IMR-90 (cell line): ENCODE results near the gene ZNHIT1. TPM values are rescaled to one million over a fixed set of nuclear protein-coding genes. Genes with fewer than 3 reads are reported as not detected.

Experiments used
- ATAC-seq: fragments of 200-7000 bp; cut with Tn5 transposase; 2 replicates; pipeline ENCODE4 v1.9.1; 2020; ENCODE audit warnings: low read depth, mild to moderate bottlenecking, moderate library complexity
- BruUV-seq: library from RNA; stranded (reverse); fragments of 400-500 nt; replicated peaks from 2 replicates; lab custom pipeline; 2021; lab: Mats Ljungman, UMichigan
- CTCF ChIA-PET: fragments of 300-600 bp; formaldehyde crosslinking; extraction: SDS; loops from one replicate; lab custom pipeline; 2021; ENCODE audit warnings: antibody characterized with exemption; lab: Yijun Ruan, JAX
- POLR2A ChIA-PET: fragments of 300-600 bp; sonication (Branson Sonifier 250); formaldehyde crosslinking; loops from one replicate; lab custom pipeline; 2022; ENCODE audit warnings: antibody characterized with exemption; ENCODE audit not compliant: unreplicated experiment; lab: Charles Lee
- DNase-seq: peaks from one replicate; pipeline ENCODE4 v3.0.0; 2013
- H2AFZ ChIP-seq: replicated peaks from 2 replicates; pipeline ENCODE3; 2013; ENCODE audit warnings: low read length, mild to moderate bottlenecking; ENCODE audit not compliant: poor library complexity
- H2AK5ac ChIP-seq: 2 replicates; pipeline ENCODE4 v1.6.1; 2013; ENCODE audit warnings: low read depth, low read length, inconsistent platforms
- H2AK9ac ChIP-seq: replicated peaks from 2 replicates; pipeline ENCODE3; 2013; ENCODE audit warnings: mild to moderate bottlenecking, low read depth, low read length, moderate library complexity; ENCODE audit not compliant: poor library complexity
- H2BK120ac ChIP-seq: 2 replicates; pipeline ENCODE4 v1.6.1; 2013; ENCODE audit warnings: low read depth, low read length, inconsistent platforms
- H2BK15ac ChIP-seq: 3 replicates; pipeline ENCODE4 v1.6.1; 2013; ENCODE audit warnings: low read depth, low read length, inconsistent platforms
- H2BK20ac ChIP-seq: 2 replicates; pipeline ENCODE4 v1.6.1; 2013; ENCODE audit warnings: low read depth, mild to moderate bottlenecking, inconsistent platforms, low read length, moderate library complexity
- H2BK5ac ChIP-seq: 2 replicates; pipeline ENCODE4 v1.6.1; 2013; ENCODE audit warnings: mild to moderate bottlenecking, low read depth, low read length, inconsistent platforms; ENCODE audit not compliant: poor library complexity, severe bottlenecking
- H3K14ac ChIP-seq: replicated peaks from 2 replicates; pipeline ENCODE4 v1.6.1; 2013; ENCODE audit warnings: low read depth, low read length, inconsistent platforms
- H3K18ac ChIP-seq: 2 replicates; pipeline ENCODE4 v1.6.1; 2013; ENCODE audit warnings: low read depth, low read length, control low read depth
- H3K23ac ChIP-seq: 2 replicates; pipeline ENCODE4 v1.6.1; 2013; ENCODE audit warnings: low read depth, low read length, inconsistent platforms
- H3K27ac ChIP-seq: 2 replicates; pipeline ENCODE4 v1.5.1; 2013; ENCODE audit warnings: mild to moderate bottlenecking, control low read depth, low read length; ENCODE audit not compliant: insufficient read depth
- H3K27me3 ChIP-seq: 2 replicates; pipeline ENCODE4 v1.6.1; 2013; ENCODE audit warnings: low read length; ENCODE audit not compliant: control insufficient read depth, insufficient read depth
- H3K36me3 ChIP-seq: 2 replicates; pipeline ENCODE4 v1.6.1; 2013; ENCODE audit warnings: low read length, mixed read lengths; ENCODE audit not compliant: control insufficient read depth, insufficient read depth
- H3K4ac ChIP-seq: 2 replicates; pipeline ENCODE4 v1.6.1; 2013; ENCODE audit warnings: low read depth, low read length, inconsistent platforms
- H3K4me1 ChIP-seq: 2 replicates; pipeline ENCODE4 v1.6.1; 2013; ENCODE audit warnings: low read length, mixed read lengths; ENCODE audit not compliant: control insufficient read depth, insufficient read depth
- H3K4me2 ChIP-seq: 2 replicates; pipeline ENCODE4 v1.6.1; 2013; ENCODE audit warnings: low read depth, mild to moderate bottlenecking, control low read depth, low read length, moderate library complexity
- H3K4me3 ChIP-seq: 2 replicates; pipeline ENCODE4 v1.5.1; 2013; ENCODE audit warnings: low read depth, mild to moderate bottlenecking, control low read depth, low read length, moderate library complexity; ENCODE audit not compliant: insufficient read depth
- H3K56ac ChIP-seq: 2 replicates; pipeline ENCODE4 v1.6.1; 2013; ENCODE audit warnings: low read length, inconsistent platforms; ENCODE audit not compliant: insufficient read depth; ENCODE audit errors: extremely low read depth
- H3K79me1 ChIP-seq, 2 experiments: 2 replicates each; pipeline ENCODE4 v1.6.1; 2013; ENCODE audit warnings: low read length in 2 of 2, inconsistent platforms in 1 of 2, low read depth in 1 of 2
- H3K9ac ChIP-seq: 2 replicates; pipeline ENCODE4 v1.6.1; 2013; ENCODE audit warnings: low read depth, low read length, control low read depth
- H3K9me1 ChIP-seq: 2 replicates; pipeline ENCODE4 v1.6.1; 2013; ENCODE audit warnings: low read length, inconsistent platforms; ENCODE audit not compliant: insufficient read depth
- H3K9me3 ChIP-seq: 2 replicates; pipeline ENCODE4 v1.6.1; 2013; ENCODE audit warnings: low read length; ENCODE audit not compliant: control insufficient read depth, insufficient read depth
- H4K20me1 ChIP-seq: 2 replicates; pipeline ENCODE4 v1.6.1; 2013; ENCODE audit warnings: low read length, inconsistent platforms; ENCODE audit not compliant: insufficient read depth
- H4K5ac ChIP-seq: 2 replicates; pipeline ENCODE4 v1.6.1; 2013; ENCODE audit warnings: mild to moderate bottlenecking, low read depth, low read length, control low read depth
- H4K8ac ChIP-seq, 2 experiments: 2 replicates each; pipeline ENCODE4 v1.6.1; 2013; ENCODE audit warnings: low read depth in 2 of 2, low read length in 2 of 2, control low read depth in 1 of 2, inconsistent platforms in 1 of 2
- H4K91ac ChIP-seq: 2 replicates; pipeline ENCODE4 v1.6.1; 2013; ENCODE audit warnings: low read depth, low read length, inconsistent platforms; ENCODE audit not compliant: insufficient read depth
- BHLHE40 ChIP-seq: fragments of 150-350 bp; IDR thresholded peaks from 2 replicates; pipeline ENCODE4 v1.6.1; 2016; ENCODE audit warnings: mild to moderate bottlenecking, low read depth, low read length
- CEBPB ChIP-seq: IDR thresholded peaks from 2 replicates; pipeline ENCODE4 v1.6.1; 2012; ENCODE audit warnings: low read depth, low read length, improper control_type of control experiment
- CHD1 ChIP-seq: IDR thresholded peaks from 2 replicates; pipeline ENCODE4 v1.6.1; 2012; ENCODE audit warnings: low read depth, low read length, improper control_type of control experiment
- CTCF ChIP-seq: conservative IDR thresholded peaks from 2 replicates; pipeline ENCODE4 v1.5.1; 2012; ENCODE audit warnings: mild to moderate bottlenecking, low read depth, low read length, improper control_type of control experiment
- ELK1 ChIP-seq: fragments of 150-350 bp; IDR thresholded peaks from 2 replicates; pipeline ENCODE4 v1.6.1; 2016; ENCODE audit warnings: low read depth, mild to moderate bottlenecking, low read length, moderate library complexity, borderline replicate concordance
- FOS ChIP-seq: fragments of 150-350 bp; IDR thresholded peaks from 2 replicates; pipeline ENCODE4 v1.6.1; 2016; ENCODE audit warnings: low read depth, low read length
- MAFK ChIP-seq: IDR thresholded peaks from 2 replicates; pipeline ENCODE4 v1.6.1; 2012; ENCODE audit warnings: low read depth, low read length, improper control_type of control experiment
- MAZ ChIP-seq: IDR thresholded peaks from 2 replicates; pipeline ENCODE4 v1.6.1; 2012; ENCODE audit warnings: low read depth, mild to moderate bottlenecking, low read length, improper control_type of control experiment, moderate library complexity, borderline replicate concordance
- MXI1 ChIP-seq: IDR thresholded peaks from 2 replicates; pipeline ENCODE4 v1.6.1; 2012; ENCODE audit warnings: low read depth, mild to moderate bottlenecking, low read length, moderate library complexity, borderline replicate concordance
- NFE2L2 ChIP-seq: fragments of 150-350 bp; IDR thresholded peaks from 2 replicates; pipeline ENCODE4 v1.6.1; 2016; ENCODE audit warnings: low read depth, mild to moderate bottlenecking, low read length
- POLR2A ChIP-seq: IDR thresholded peaks from 2 replicates; pipeline ENCODE4 v1.6.1; 2012; ENCODE audit warnings: mild to moderate bottlenecking, low read depth, low read length
- RAD21 ChIP-seq: IDR thresholded peaks from 2 replicates; pipeline ENCODE4 v1.6.1; 2012; ENCODE audit warnings: low read length, improper control_type of control experiment
- RCOR1 ChIP-seq: IDR thresholded peaks from 2 replicates; pipeline ENCODE4 v1.6.1; 2012; ENCODE audit warnings: mild to moderate bottlenecking, low read length, improper control_type of control experiment; ENCODE audit not compliant: insufficient replicate concordance
- RFX5 ChIP-seq: IDR thresholded peaks from 2 replicates; pipeline ENCODE4 v1.8.0; 2012; ENCODE audit warnings: low read depth, mild to moderate bottlenecking, low read length, moderate library complexity
- SMC3 ChIP-seq: fragments of 150-350 bp; IDR thresholded peaks from 2 replicates; pipeline ENCODE4 v1.6.1; 2016; ENCODE audit warnings: low read depth, mild to moderate bottlenecking, antibody characterized with exemption, low read length, moderate library complexity
- USF2 ChIP-seq: fragments of 150-350 bp; IDR thresholded peaks from 2 replicates; pipeline ENCODE4 v1.6.1; 2017; ENCODE audit warnings: mild to moderate bottlenecking, antibody characterized with exemption, low read length, low read depth
- WGBS, 2 experiments: methylation state at CpG; one replicate each; pipeline versions ENCODE4 v1.1.5 to v1.1.7; 2013; ENCODE audit warnings: missing lambda C conversion rate in 2 of 2; ENCODE audit not compliant: insufficient read length in 1 of 2; ENCODE audit errors: extremely low coverage in 2 of 2; 5-methylcytosine and 5-hydroxymethylcytosine counted together
- dilution Hi-C: fragments of 300-500 bp; cut with HindIII; formaldehyde crosslinking; loops from one replicate; pipeline ENCODE4 v1.14.3; 2018; ENCODE audit warnings: low sequenced_read_pairs; ENCODE audit not compliant: unreplicated experiment
- in situ Hi-C: fragments of 300-500 bp; cut with MboI; formaldehyde crosslinking; loops from 3 replicates; pipeline ENCODE4 v1.14.3; 2019; ENCODE audit warnings: low sequenced_read_pairs, inconsistent platforms, mixed read lengths
- intact Hi-C: fragments of 100-400 bp; cut with micrococcal nuclease; formaldehyde crosslinking; loops from 2 replicates; pipeline ENCODE4 v1.10.0; 2022
- polyA plus RNA-seq, 3 experiments: library from polyadenylated mRNA; depleted of rRNA; stranded (reverse); fragments of >200 nt; gene quantifications; 2 replicates each; pipeline ENCODE4 v1.2.3, GENCODE V29; 2012; ENCODE audit warnings: low replicate concordance in 1 of 3
- total RNA-seq: library from RNA; depleted of rRNA; stranded (reverse); fragments of >200 nt; gene quantifications from 2 replicates; pipeline ENCODE4 v1.2.3, GENCODE V29; 2012

ZNHIT1 gene
- total and polyA plus RNA-seq, 2 of the 4 experiments (the other 2 are of a cell fraction) = 31.7 to 47.1 TPM

GRCh38 chr7:101211501-101211900, 6.5 kb upstream of the ZNHIT1 start:
- Histone ChIP-seq H3K4me2 (no peak overlapping the region), H2BK120ac (no peak overlapping the region), H3K36me3 (peaks cover 54% of the 10 kb centered on the region), H4K8ac (no peak overlapping the region), H3K18ac (no peak overlapping the region), H3K14ac (no peak overlapping the region), H2AFZ (no peak overlapping the region), H3K9me3 (no peaks in the 10 kb centered on the region), H2BK5ac (no peak overlapping the region), H2AK9ac (no peak overlapping the region), H3K9ac (no peak overlapping the region), H2BK20ac (no peak overlapping the region), H3K79me1 (peaks cover 4 to 18% of the 10 kb centered on the region in 2 experiments; a peak in 3 of 4 replicates), H4K20me1 (no peaks in the 10 kb centered on the region; the same call in 1 of the 2 replicates), H3K27me3 (no peaks in the 10 kb centered on the region), H4K91ac (no peak overlapping the region), H3K27ac (no peak overlapping the region), H3K9me1 (peaks cover 4% of the 10 kb centered on the region), H3K56ac (no peak overlapping the region), H3K4me3 (no peak overlapping the region), H2AK5ac (no peak overlapping the region), H3K4ac (no peak overlapping the region), H4K5ac (no peak overlapping the region), H2BK15ac (no peak overlapping the region), H3K23ac (no peak overlapping the region), H3K4me1 (peaks cover 8% of the 10 kb centered on the region)
- TF ChIP-seq RFX5 (no peak), MAFK (no peak), BHLHE40 (no peak), CTCF (no peak), ELK1 (no peak), MXI1 (no peak), NFE2L2 (no peak), POLR2A (no peak), FOS (no peak), MAZ (no peak), RCOR1 (no peak), USF2 (no peak), RAD21 (no peak), CHD1 (no peak), CEBPB (no peak), SMC3 (no peak)
- ATAC-seq = no peak
- whole genome bisulfite sequencing, 2 experiments = 96% methylated on average over 17 of the region's 24 CpGs; no CpG with 5 or more reads in 1 of the 2 experiments
- in situ Hi-C loops (no loop called here), dilution Hi-C loops (no loop called here), intact Hi-C loops (no loop called here)
- no TSS peak for BruUV-seq
- DNase-seq = no peak
- ChIA-PET POLR2A (no interaction called here), CTCF (no interaction called here)
